Adipocyte (in vitro differentiated cells): ENCODE results near the gene CYGB.
A peak's percentile ranks its signal among the peaks of the same experiment; 100 is the strongest.

ENCODE experiments used
- DNase-seq: peaks from one replicate; pipeline ENCODE4 v3.0.0-alpha.2; 2015; ENCODE audit warnings: low read depth
- H3K27me3 ChIP-seq: replicated peaks from 2 replicates; pipeline ENCODE4 v1.7.0; 2013; ENCODE audit warnings: mild to moderate bottlenecking, low read length, moderate library complexity; ENCODE audit not compliant: control insufficient read depth, insufficient read depth
- H3K36me3 ChIP-seq: 2 replicates; pipeline ENCODE4 v1.7.0; 2013; ENCODE audit warnings: low read length, mild to moderate bottlenecking, moderate library complexity; ENCODE audit not compliant: control insufficient read depth, insufficient read depth, severe bottlenecking
- H3K4me1 ChIP-seq: 2 replicates; pipeline ENCODE4 v1.7.0; 2013; ENCODE audit warnings: mild to moderate bottlenecking, low read length, moderate library complexity; ENCODE audit not compliant: control insufficient read depth, insufficient read depth
- H3K4me3 ChIP-seq: 2 replicates; pipeline ENCODE4 v1.7.0; 2013; ENCODE audit warnings: mild to moderate bottlenecking, low read length, moderate library complexity
- H3K9ac ChIP-seq: 2 replicates; pipeline ENCODE4 v1.7.0; 2013; ENCODE audit warnings: mild to moderate bottlenecking, low read length, moderate library complexity
- H3K9me3 ChIP-seq: 2 replicates; pipeline ENCODE4 v1.7.0; 2013; ENCODE audit warnings: mild to moderate bottlenecking, low read length, moderate library complexity; ENCODE audit not compliant: control insufficient read depth

Gene CYGB

GRCh38 chr17:76548378-76549214 is 11.1 kb upstream of the CYGB start:
- H3K9me3 ChIP-seq = no peaks in the 10 kb centered on the region
- peak overlapping the region; percentile 8 for H3K9ac ChIP-seq
- no peaks in the 10 kb centered on the region for H3K27me3 ChIP-seq
- no peak for DNase-seq
- peaks cover 54% of the 10 kb centered on the region for H3K4me1 ChIP-seq
- no peaks in the 10 kb centered on the region for H3K36me3 ChIP-seq
- H3K4me3 ChIP-seq = no peak overlapping the region

GRCh38 chr17:76547642-76548202 is 10.2 kb upstream of the CYGB start:
- H3K27me3 ChIP-seq = no peaks in the 10 kb centered on the region
- H3K4me3 ChIP-seq = no peak overlapping the region
- H3K9me3 ChIP-seq = no peaks in the 10 kb centered on the region
- peak overlapping the region; percentile 8 for H3K9ac ChIP-seq
- peaks cover 47% of the 10 kb centered on the region for H3K4me1 ChIP-seq
- no peaks in the 10 kb centered on the region for H3K36me3 ChIP-seq
- no peak for DNase-seq

GRCh38 chr17:76547183-76547641 is 9.7 kb upstream of the CYGB start:
- Histone ChIP-seq H3K9me3 (no peaks in the 10 kb centered on the region), H3K9ac (peak overlapping the region; percentile 48), H3K36me3 (no peaks in the 10 kb centered on the region), H3K27me3 (no peaks in the 10 kb centered on the region), H3K4me3 (no peak overlapping the region), H3K4me1 (peaks cover 47% of the 10 kb centered on the region)
- DNase-seq = peak; percentile 84

- Histone ChIP-seq H3K9ac (peak overlapping the region; percentile 48), H3K4me3 (no peak overlapping the region), H3K27me3 (no peaks in the 10 kb centered on the region), H3K4me1 (peaks cover 46% of the 10 kb centered on the region), H3K9me3 (no peaks in the 10 kb centered on the region), H3K36me3 (no peaks in the 10 kb centered on the region)
- DNase-seq = peak; percentile 58
Observed at GRCh38 chr17:76546556-76547182, 9.2 kb upstream of the CYGB start.

- H3K9ac ChIP-seq = no peak overlapping the region
- no peaks in the 10 kb centered on the region for H3K36me3 ChIP-seq
- no peaks in the 10 kb centered on the region for H3K27me3 ChIP-seq
- DNase-seq = no peak
- no peaks in the 10 kb centered on the region for H3K9me3 ChIP-seq
- no peak overlapping the region for H3K4me3 ChIP-seq
- H3K4me1 ChIP-seq = peaks cover 44% of the 10 kb centered on the region
Observed at GRCh38 chr17:76545918-76546555, 8.5 kb upstream of the CYGB start.

- Histone ChIP-seq H3K27me3 (no peaks in the 10 kb centered on the region), H3K36me3 (no peaks in the 10 kb centered on the region), H3K9me3 (no peaks in the 10 kb centered on the region), H3K4me3 (no peak overlapping the region), H3K9ac (no peak overlapping the region), H3K4me1 (peaks cover 43% of the 10 kb centered on the region)
- no peak for DNase-seq
Observed at GRCh38 chr17:76544546-76545365, 7.2 kb upstream of the CYGB start.

- DNase-seq = no peak
- Histone ChIP-seq H3K9me3 (no peaks in the 10 kb centered on the region), H3K36me3 (no peaks in the 10 kb centered on the region), H3K4me1 (peaks cover 41% of the 10 kb centered on the region), H3K9ac (no peak overlapping the region), H3K4me3 (no peak overlapping the region), H3K27me3 (no peaks in the 10 kb centered on the region)
Observed at GRCh38 chr17:76543826-76544545, 6.5 kb upstream of the CYGB start.

- no peak overlapping the region for H3K9ac ChIP-seq
- H3K4me1 ChIP-seq = peaks cover 42% of the 10 kb centered on the region
- no peaks in the 10 kb centered on the region for H3K36me3 ChIP-seq
- H3K27me3 ChIP-seq = no peaks in the 10 kb centered on the region
- H3K4me3 ChIP-seq = no peak overlapping the region
- DNase-seq = no peak
- H3K9me3 ChIP-seq = no peaks in the 10 kb centered on the region
Observed at GRCh38 chr17:76543482-76543825, 5.9 kb upstream of the CYGB start.

GRCh38 chr17:76542984-76543383 is 5.5 kb upstream of the CYGB start:
- no peak overlapping the region for H3K9ac ChIP-seq
- no peak for DNase-seq
- H3K36me3 ChIP-seq = no peaks in the 10 kb centered on the region
- H3K9me3 ChIP-seq = no peaks in the 10 kb centered on the region
- no peaks in the 10 kb centered on the region for H3K27me3 ChIP-seq
- H3K4me1 ChIP-seq = peaks cover 39% of the 10 kb centered on the region
- H3K4me3 ChIP-seq = no peak overlapping the region

- Histone ChIP-seq H3K4me3 (no peak overlapping the region), H3K36me3 (no peaks in the 10 kb centered on the region), H3K4me1 (peaks cover 35% of the 10 kb centered on the region), H3K27me3 (no peaks in the 10 kb centered on the region), H3K9ac (no peak overlapping the region), H3K9me3 (no peaks in the 10 kb centered on the region)
- DNase-seq = no peak
Observed at GRCh38 chr17:76542566-76542971, 5.1 kb upstream of the CYGB start.
